SK-N-SH (cell line): ENCODE measurements around the gene PLEKHH1. TPM values are rescaled to one million over a fixed set of nuclear protein-coding genes. Genes with fewer than 3 reads are reported as not detected.
A peak's percentile ranks its signal among the peaks of the same experiment; 100 is the strongest.

Experiments used
- CTCF ChIA-PET: fragments of 300-600, 350-600 bp; formaldehyde crosslinking; extraction: SDS; loops from one replicate; lab custom pipeline; 2021; lab: Yijun Ruan, JAX
- POLR2A ChIA-PET: fragments of 350-600 bp; sonication (Branson Sonifier 250); formaldehyde crosslinking; extraction: SDS; loops from one replicate; lab custom pipeline; 2020; ENCODE audit warnings: antibody characterized with exemption, inconsistent platforms; lab: Yijun Ruan, JAX
- DNase-seq: peaks from one replicate; pipeline ENCODE4 v3.0.0; 2012
- H2AFZ ChIP-seq: fragments of 200-600 bp; sonication (generic); 2 replicates; pipeline ENCODE4 v1.8.1; 2016; ENCODE audit warnings: antibody characterized with exemption, mild to moderate bottlenecking, low read depth
- H3F3A ChIP-seq: fragments of 200-600 bp; sonication (generic); replicated peaks from 2 replicates; pipeline ENCODE3; 2016; ENCODE audit warnings: antibody characterized with exemption, mild to moderate bottlenecking; ENCODE audit not compliant: insufficient read depth
- H3K27ac ChIP-seq, 2 experiments: fragments of 200-500 bp in 1 of 2; fragments of 200-600 bp in 1 of 2; sonication (Bioruptor generic) in 1 of 2; sonication (generic), shearing (Covaris generic) in 1 of 2; 2 replicates each; pipeline versions ENCODE4 v1.5.1 to v1.6.1; 2014 to 2016; ENCODE audit warnings: low read depth in 2 of 2, inconsistent platforms in 1 of 2, low read length in 1 of 2, mild to moderate bottlenecking in 1 of 2, mixed read lengths in 1 of 2
- H3K27me3 ChIP-seq: fragments of 200-600 bp; sonication (generic), shearing (Covaris generic); 2 replicates; pipeline ENCODE4 v1.6.1; 2016; ENCODE audit warnings: mixed run types; ENCODE audit not compliant: insufficient read depth
- H3K36me3 ChIP-seq, 2 experiments: fragments of 200-500 bp in 1 of 2; fragments of 200-600 bp in 1 of 2; sonication (Bioruptor generic) in 1 of 2; sonication (generic) in 1 of 2; replicated peaks in 1 of 2; 2 replicates each; pipeline versions ENCODE3 to v1.5.1; 2014 to 2016; ENCODE audit warnings: low read length in 1 of 2, mild to moderate bottlenecking in 1 of 2; ENCODE audit not compliant: insufficient read depth in 2 of 2, control insufficient read depth in 1 of 2
- H3K4me1 ChIP-seq, 2 experiments: fragments of 200-500 bp in 1 of 2; fragments of 200-600 bp in 1 of 2; sonication (Bioruptor generic) in 1 of 2; sonication (generic), shearing (Covaris generic) in 1 of 2; 2 replicates each; pipeline versions ENCODE4 v1.5.1 to v1.6.1; 2014 to 2016; ENCODE audit warnings: low read depth in 1 of 2, low read length in 1 of 2, mixed run types in 1 of 2; ENCODE audit not compliant: insufficient read depth in 2 of 2, control insufficient read depth in 1 of 2
- H3K4me2 ChIP-seq: fragments of 200-600 bp; sonication (generic), shearing (Covaris generic); 2 replicates; pipeline ENCODE4 v1.6.1; 2017; ENCODE audit warnings: mixed run types
- H3K4me3 ChIP-seq, 2 experiments: fragments of 200-500 bp in 1 of 2; fragments of 200-600 bp in 1 of 2; sonication (Bioruptor generic) in 1 of 2; sonication (generic), shearing (Covaris generic) in 1 of 2; 2 replicates each; pipeline versions ENCODE4 v1.5.1 to v1.8.1; 2014 to 2016; ENCODE audit warnings: low read depth in 2 of 2, inconsistent platforms in 1 of 2, low read length in 1 of 2, mild to moderate bottlenecking in 1 of 2, mixed read lengths in 1 of 2, moderate library complexity in 1 of 2
- H3K79me2 ChIP-seq: fragments of 200-600 bp; sonication (generic); 2 replicates; pipeline ENCODE4 v1.8.1; 2017; ENCODE audit warnings: mild to moderate bottlenecking; ENCODE audit not compliant: insufficient read depth
- H3K9ac ChIP-seq: fragments of 200-600 bp; sonication (generic); 2 replicates; pipeline ENCODE4 v1.6.1; 2017; ENCODE audit warnings: mixed run types
- H3K9me2 ChIP-seq: fragments of 200-600 bp; sonication (generic); 2 replicates; pipeline ENCODE4 v1.6.1; 2017; ENCODE audit warnings: mixed run types
- H3K9me3 ChIP-seq: fragments of 200-600 bp; sonication (generic); 2 replicates; pipeline ENCODE4 v1.6.1; 2017; ENCODE audit warnings: mixed run types, mild to moderate bottlenecking, moderate library complexity
- H4K20me1 ChIP-seq: fragments of 200-600 bp; sonication (generic); 2 replicates; pipeline ENCODE4 v1.6.1; 2017; ENCODE audit warnings: mild to moderate bottlenecking, mixed run types; ENCODE audit not compliant: insufficient read depth
- EP300 ChIP-seq, 2 experiments: IDR thresholded peaks; 2 replicates each; pipeline versions ENCODE4 v1.4.0 to v1.6.1; 2012; ENCODE audit warnings: borderline replicate concordance in 1 of 2, low read depth in 1 of 2, low read length in 1 of 2
- FOSL2 ChIP-seq: IDR thresholded peaks from 2 replicates; pipeline ENCODE4 v1.4.0; 2012; ENCODE audit warnings: low read depth, mild to moderate bottlenecking, moderate library complexity, borderline replicate concordance
- FOXJ3 ChIP-seq: sonication (generic); formaldehyde crosslinking; IDR thresholded peaks from 2 replicates; pipeline ENCODE4 v1.5.1; 2020; ENCODE audit warnings: mild to moderate bottlenecking, missing genetic modification reagents
- GABPA ChIP-seq: IDR thresholded peaks from 2 replicates; pipeline ENCODE4 v1.4.0; 2012; ENCODE audit warnings: low read depth, mild to moderate bottlenecking
- MAX ChIP-seq: IDR thresholded peaks from 2 replicates; pipeline ENCODE4 v1.4.0; 2012; ENCODE audit warnings: low read depth
- MEF2A ChIP-seq: IDR thresholded peaks from 2 replicates; pipeline ENCODE4 v1.4.0; 2012; ENCODE audit warnings: low read depth, borderline replicate concordance
- MXI1 ChIP-seq: IDR thresholded peaks from 2 replicates; pipeline ENCODE4 v1.6.1; 2012; ENCODE audit warnings: mild to moderate bottlenecking, low read depth, low read length, improper control_type of control experiment
- NFIC ChIP-seq: IDR thresholded peaks from 2 replicates; pipeline ENCODE4 v1.4.0; 2012; ENCODE audit warnings: borderline replicate concordance
- PBX3 ChIP-seq: IDR thresholded peaks from 2 replicates; pipeline ENCODE4; 2012
- RAD21 ChIP-seq: IDR thresholded peaks from 2 replicates; pipeline ENCODE4 v1.6.1; 2012; ENCODE audit warnings: mild to moderate bottlenecking, low read length
- RCOR1 ChIP-seq: fragments of 150-350 bp; IDR thresholded peaks from 2 replicates; pipeline ENCODE4 v1.6.1; 2017; ENCODE audit warnings: antibody characterized with exemption, low read length
- REST ChIP-seq: IDR thresholded peaks from 2 replicates; pipeline ENCODE4 v1.6.1; 2012; ENCODE audit warnings: mild to moderate bottlenecking, low read depth, low read length, moderate library complexity
- SIN3A ChIP-seq: IDR thresholded peaks from 2 replicates; pipeline ENCODE4 v1.6.1; 2012; ENCODE audit warnings: low read depth, mild to moderate bottlenecking, low read length, moderate library complexity, borderline replicate concordance
- TAF1 ChIP-seq: IDR thresholded peaks from 2 replicates; pipeline ENCODE4 v1.6.1; 2012; ENCODE audit warnings: low read depth, mild to moderate bottlenecking, low read length, moderate library complexity, borderline replicate concordance
- ZBTB33 ChIP-seq: IDR thresholded peaks from 2 replicates; pipeline ENCODE4 v1.4.0; 2012; ENCODE audit warnings: low read depth, borderline replicate concordance
- WGBS: methylation state at CpG from one replicate; pipeline ENCODE4 v1.1.6; 2017; ENCODE audit warnings: low lambda C conversion rate; 5-methylcytosine and 5-hydroxymethylcytosine counted together
- polyA plus RNA-seq, 3 experiments: library from polyadenylated mRNA; depleted of rRNA; stranded (reverse); fragments of >200 nt; gene quantifications; 2 replicates each; pipeline ENCODE4 v1.2.3, GENCODE V29; 2012
- TF ChIP-seq, protein P1 (sequence below): fragments of 150-350 bp; IDR thresholded peaks from 2 replicates; pipeline ENCODE4 v1.6.1; 2017; ENCODE audit warnings: antibody characterized with exemption, low read length, low read depth, borderline replicate concordance
- TF ChIP-seq, protein P2 (sequence below): fragments of 150-350 bp; IDR thresholded peaks from 2 replicates; pipeline ENCODE4 v1.6.1; 2016; ENCODE audit warnings: mild to moderate bottlenecking, low read depth, low read length

The PLEKHH1 gene
- polyA plus RNA-seq, 1 of the 3 experiments (the other 2 are of a cell fraction), result 1.6 TPM

GRCh38 chr14:67610491-67610890 lies 77.4 kb downstream of the PLEKHH1 start:
- no peak overlapping the region for H3K4me2 ChIP-seq
- no peaks in the 10 kb centered on the region for H3K9me2 ChIP-seq
- H3K79me2 ChIP-seq, result no peaks in the 10 kb centered on the region
- no peak for TF ChIP-seq GABPA
- no peaks in the 10 kb centered on the region for H4K20me1 ChIP-seq
- H3K4me3 ChIP-seq, result no peak overlapping the region
- no peak overlapping the region for H2AFZ ChIP-seq
- no peaks in the 10 kb centered on the region for H3F3A ChIP-seq
- no peaks in the 10 kb centered on the region; the same call in 1 of the 2 replicates for H3K27me3 ChIP-seq
- ChIA-PET POLR2A (no interaction called here), CTCF (interaction anchor here (0.9 to 3.2 kb wide), 2 partner anchors 9 to 94 kb away, joined by 3 to 20 read pairs; no protein-coding TSS in a partner anchor)
- no peaks in the 10 kb centered on the region for H3K36me3 ChIP-seq
- WGBS, result 93% methylated on average over 1 of the region's 1 CpG
- H3K27ac ChIP-seq, result no peak overlapping the region
- no peak for DNase-seq
- H3K9me3 ChIP-seq, result no peaks in the 10 kb centered on the region
- H3K4me1 ChIP-seq, result no peaks in the 10 kb centered on the region
- no peak overlapping the region for H3K9ac ChIP-seq

DNA sequence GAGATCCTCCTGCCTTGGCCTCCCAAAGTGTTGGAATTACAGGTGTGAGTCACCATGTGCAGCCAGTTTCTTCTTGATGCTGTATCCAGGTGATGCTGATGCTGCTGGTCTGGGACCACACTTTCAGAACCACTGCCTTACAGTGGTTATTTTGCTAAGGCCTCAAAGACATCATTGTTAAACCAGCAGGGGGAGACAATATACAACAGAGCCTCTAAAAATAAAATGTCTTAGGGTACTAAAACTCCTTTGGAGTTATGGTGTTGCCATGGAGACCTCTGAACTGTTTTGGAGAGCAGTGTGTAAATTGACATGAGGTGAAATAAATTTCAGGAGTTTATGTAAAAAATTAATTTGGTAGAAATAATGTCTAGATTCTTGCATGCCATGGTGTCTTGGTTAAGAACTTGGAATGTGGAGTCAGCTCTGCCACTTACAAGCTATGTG lies 85.5 kb downstream of the PLEKHH1 start:
- Histone ChIP-seq H3F3A (peaks cover 22% of the 10 kb centered on the region), H3K27ac (peak overlapping the region in 1 of 2 experiments; percentile 65; a peak in 2 of 4 replicates), H2AFZ (no peak overlapping the region), H3K9me3 (no peaks in the 10 kb centered on the region), H3K9ac (no peak overlapping the region), H3K27me3 (no peaks in the 10 kb centered on the region; the same call in 1 of the 2 replicates), H3K4me3 (no peak overlapping the region; a peak in 1 of 4 replicates), H3K9me2 (no peaks in the 10 kb centered on the region), H3K4me1 (peaks cover 5 to 10% of the 10 kb centered on the region in 2 experiments; a peak in 3 of 4 replicates), H3K4me2 (peak overlapping the region; percentile 99; the same call in 1 of the 2 replicates), H3K36me3 (no peaks in the 10 kb centered on the region), H4K20me1 (no peaks in the 10 kb centered on the region), H3K79me2 (no peaks in the 10 kb centered on the region)
- ChIA-PET POLR2A (interaction anchor here (0.5 to 1.4 kb wide), 3 partner anchors 77 to 220 kb away, joined by 3 read pairs; partner anchors contain the start of gene RDH11), CTCF (interaction anchor here (0.6 to 6.2 kb wide), 31 partner anchors 8 to 191 kb away, joined by 3 to 85 read pairs (median 4); partner anchors contain the start of genes PIGH, RDH11 and RDH12)
- peak; percentile 67 for DNase-seq
- TF ChIP-seq MEF2A, result no peak
- peak; percentile 77 for TF ChIP-seq RAD21
- TF ChIP-seq ZBTB33, result no peak
- TF ChIP-seq NFIC, result no peak
- no peak for TF ChIP-seq TAF1
- TF ChIP-seq FOSL2, result no peak
- TF ChIP-seq, protein P1, sequence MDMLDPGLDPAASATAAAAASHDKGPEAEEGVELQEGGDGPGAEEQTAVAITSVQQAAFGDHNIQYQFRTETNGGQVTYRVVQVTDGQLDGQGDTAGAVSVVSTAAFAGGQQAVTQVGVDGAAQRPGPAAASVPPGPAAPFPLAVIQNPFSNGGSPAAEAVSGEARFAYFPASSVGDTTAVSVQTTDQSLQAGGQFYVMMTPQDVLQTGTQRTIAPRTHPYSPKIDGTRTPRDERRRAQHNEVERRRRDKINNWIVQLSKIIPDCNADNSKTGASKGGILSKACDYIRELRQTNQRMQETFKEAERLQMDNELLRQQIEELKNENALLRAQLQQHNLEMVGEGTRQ, result no peak
- TF ChIP-seq EP300 (IDR thresholded peaks at IDR 0.05; ENCODE audit: borderline replicate concordance in 1 of 2, low read depth in 1 of 2, low read length in 1 of 2), result no peak
- TF ChIP-seq SIN3A, result no peak
- no peak for TF ChIP-seq RCOR1
- no peak for TF ChIP-seq MXI1
- no peak for TF ChIP-seq PBX3
- TF ChIP-seq, protein P2, sequence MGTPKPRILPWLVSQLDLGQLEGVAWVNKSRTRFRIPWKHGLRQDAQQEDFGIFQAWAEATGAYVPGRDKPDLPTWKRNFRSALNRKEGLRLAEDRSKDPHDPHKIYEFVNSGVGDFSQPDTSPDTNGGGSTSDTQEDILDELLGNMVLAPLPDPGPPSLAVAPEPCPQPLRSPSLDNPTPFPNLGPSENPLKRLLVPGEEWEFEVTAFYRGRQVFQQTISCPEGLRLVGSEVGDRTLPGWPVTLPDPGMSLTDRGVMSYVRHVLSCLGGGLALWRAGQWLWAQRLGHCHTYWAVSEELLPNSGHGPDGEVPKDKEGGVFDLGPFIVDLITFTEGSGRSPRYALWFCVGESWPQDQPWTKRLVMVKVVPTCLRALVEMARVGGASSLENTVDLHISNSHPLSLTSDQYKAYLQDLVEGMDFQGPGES, result no peak
- no peak for TF ChIP-seq MAX
- TF ChIP-seq REST, result no peak
- no peak for TF ChIP-seq FOXJ3 (CRISPR knock-in tag)
